CD4-positive, alpha-beta T cell (primary cell): ENCODE data around the gene SUMF2. TPM values are rescaled to one million over a fixed set of nuclear protein-coding genes. Genes with fewer than 3 reads are reported as not detected.
"Not testable (repeated sequence)": the region's sequence is repeated elsewhere in the genome, so short reads cannot be mapped to it uniquely, and the experiment has no call there.

Source experiments
- ATAC-seq: fragments of 200-7000 bp; cut with Tn5 transposase; one replicate; pipeline ENCODE4 v1.10.0; 2022; ENCODE audit warnings: mild to moderate bottlenecking; ENCODE audit not compliant: poor library complexity
- CTCF ChIA-PET: fragments of 350-600 bp; sonication (Branson Sonifier 250); formaldehyde crosslinking; loops from one replicate; lab custom pipeline; 2021; ENCODE audit warnings: antibody characterized with exemption, inconsistent platforms; lab: Charles Lee
- POLR2A ChIA-PET: fragments of 350-600 bp; sonication (Branson Sonifier 250); formaldehyde crosslinking; loops from one replicate; lab custom pipeline; 2021; ENCODE audit warnings: antibody characterized with exemption, inconsistent platforms; lab: Charles Lee
- DNase-seq, 14 experiments: peaks; one replicate each; pipeline ENCODE4 v3.0.0-alpha.2; 2013 to 2020; ENCODE audit warnings: mixed read lengths in 2 of 14
- H3K27ac ChIP-seq, 2 donors: one replicate each; pipeline versions ENCODE4 v1.5.1 to v1.7.0; 2013; ENCODE audit warnings: low read length in 2 of 2, low read depth in 1 of 2, mild to moderate bottlenecking in 1 of 2
- H3K27me3 ChIP-seq, 2 experiments: 1 replicate in 1 of 2; 2 replicates in 1 of 2; pipeline versions ENCODE4 v1.6.1 to v1.7.0; 2013; ENCODE audit warnings: low read length in 2 of 2, control low read depth in 1 of 2, mild to moderate bottlenecking in 1 of 2, moderate library complexity in 1 of 2; ENCODE audit not compliant: insufficient read depth in 2 of 2, control insufficient read depth in 1 of 2
- H3K36me3 ChIP-seq: one replicate; pipeline ENCODE4 v1.6.1; 2013; ENCODE audit warnings: low read length, control low read depth; ENCODE audit not compliant: insufficient read depth
- H3K4me1 ChIP-seq: one replicate; pipeline ENCODE4 v1.6.1; 2013; ENCODE audit warnings: low read length, control low read depth; ENCODE audit not compliant: insufficient read depth
- H3K4me3 ChIP-seq: one replicate; pipeline ENCODE4 v1.5.1; 2013; ENCODE audit warnings: mild to moderate bottlenecking, low read length, moderate library complexity
- H3K9me3 ChIP-seq, 2 experiments: 1 replicate in 1 of 2; 2 replicates in 1 of 2; pipeline versions ENCODE4 v1.6.1 to v1.7.0; 2013; ENCODE audit warnings: low read length in 2 of 2, mild to moderate bottlenecking in 2 of 2, control low read depth in 1 of 2, moderate library complexity in 1 of 2; ENCODE audit not compliant: control insufficient read depth in 1 of 2, insufficient read depth in 1 of 2
- H3K27ac Mint-ChIP-seq: one replicate; pipeline ENCODE4 v1.8.0; 2020; ENCODE audit warnings: mixed read lengths
- H3K27me3 Mint-ChIP-seq: one replicate; pipeline ENCODE4 v1.8.0; 2021; ENCODE audit warnings: mixed read lengths
- H3K36me3 Mint-ChIP-seq: one replicate; pipeline ENCODE4 v1.8.0; 2021; ENCODE audit warnings: low read depth, mixed read lengths
- H3K4me1 Mint-ChIP-seq: one replicate; pipeline ENCODE4 v1.8.0; 2021; ENCODE audit warnings: low read depth, mixed read lengths
- H3K4me3 Mint-ChIP-seq: one replicate; pipeline ENCODE4 v1.8.0; 2020; ENCODE audit warnings: mild to moderate bottlenecking, mixed read lengths
- H3K9me3 Mint-ChIP-seq: one replicate; pipeline ENCODE4 v1.8.0; 2020; ENCODE audit warnings: mixed read lengths
- intact Hi-C, 2 experiments: fragments of 100-400 bp; cut with DNase I in 1 of 2; cut with micrococcal nuclease in 1 of 2; formaldehyde crosslinking; loops; one replicate each; pipeline versions ENCODE4 v1.15.1 to v1.9.0; 2023 to 2025; cut with DNase I, micrococcal nuclease
- total RNA-seq, 174 experiments: library from RNA in 2 of 174; stranded (reverse) in 2 of 174; gene quantifications; one replicate each; pipeline ENCODE4 v1.2.3 and lab custom pipeline; 2021 to 2026
- TF ChIP-seq, protein P1 (sequence below): fragments of 200-600 bp; IDR thresholded peaks from one replicate; pipeline ENCODE4 v1.8.0; 2022; ENCODE audit warnings: antibody characterized with exemption, mild to moderate bottlenecking

Gene SUMF2
- total RNA-seq, 2 experiments from 2014 or later = 95.8 to 102 TPM

DNA sequence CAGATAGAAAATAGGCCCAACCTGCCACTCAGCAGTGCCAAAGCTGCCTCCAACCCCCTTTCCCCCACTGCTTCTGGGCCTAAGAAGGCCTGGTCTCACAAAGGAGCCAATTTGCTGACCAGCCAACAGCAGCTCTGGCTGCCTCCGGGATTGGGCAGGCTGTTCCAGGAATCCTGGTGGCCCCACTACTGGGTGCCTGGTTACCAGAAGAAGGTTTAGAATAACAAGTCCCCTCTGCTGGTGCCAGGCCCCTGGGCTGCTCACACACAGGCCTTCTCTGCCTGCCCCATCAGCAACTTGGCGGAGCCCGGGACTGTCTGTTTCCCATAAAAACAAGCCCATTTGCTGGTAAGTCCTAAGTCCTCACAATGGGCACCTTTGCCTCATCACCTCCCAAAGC lies 27.5 kb downstream of the SUMF2 start:
- Mint-ChIP-seq H3K4me1 (no peaks in the 10 kb centered on the region), H3K4me3 (no peak overlapping the region), H3K27ac (no peak overlapping the region), H3K9me3 (no peaks in the 10 kb centered on the region), H3K27me3 (no peaks in the 10 kb centered on the region), H3K36me3 (peaks cover 18% of the 10 kb centered on the region)
- H3K4me3 ChIP-seq = no peak overlapping the region
- no peak overlapping the region for H3K27ac ChIP-seq
- intact Hi-C loops = no loop called here
- DNase-seq (no peak), ATAC-seq (no peak)
- H3K36me3 ChIP-seq = peaks cover 2% of the 10 kb centered on the region
- ChIA-PET CTCF (no interaction called here), POLR2A (interaction anchor here (1.4 kb wide), 1 partner anchor 15 kb away, joined by 6 read pairs; the partner anchor contains the start of gene CHCHD2)
- H3K4me1 ChIP-seq = no peaks in the 10 kb centered on the region
- TF ChIP-seq, protein P1, sequence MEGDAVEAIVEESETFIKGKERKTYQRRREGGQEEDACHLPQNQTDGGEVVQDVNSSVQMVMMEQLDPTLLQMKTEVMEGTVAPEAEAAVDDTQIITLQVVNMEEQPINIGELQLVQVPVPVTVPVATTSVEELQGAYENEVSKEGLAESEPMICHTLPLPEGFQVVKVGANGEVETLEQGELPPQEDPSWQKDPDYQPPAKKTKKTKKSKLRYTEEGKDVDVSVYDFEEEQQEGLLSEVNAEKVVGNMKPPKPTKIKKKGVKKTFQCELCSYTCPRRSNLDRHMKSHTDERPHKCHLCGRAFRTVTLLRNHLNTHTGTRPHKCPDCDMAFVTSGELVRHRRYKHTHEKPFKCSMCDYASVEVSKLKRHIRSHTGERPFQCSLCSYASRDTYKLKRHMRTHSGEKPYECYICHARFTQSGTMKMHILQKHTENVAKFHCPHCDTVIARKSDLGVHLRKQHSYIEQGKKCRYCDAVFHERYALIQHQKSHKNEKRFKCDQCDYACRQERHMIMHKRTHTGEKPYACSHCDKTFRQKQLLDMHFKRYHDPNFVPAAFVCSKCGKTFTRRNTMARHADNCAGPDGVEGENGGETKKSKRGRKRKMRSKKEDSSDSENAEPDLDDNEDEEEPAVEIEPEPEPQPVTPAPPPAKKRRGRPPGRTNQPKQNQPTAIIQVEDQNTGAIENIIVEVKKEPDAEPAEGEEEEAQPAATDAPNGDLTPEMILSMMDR = no peak
- no peaks in the 10 kb centered on the region for H3K27me3 ChIP-seq
- H3K9me3 ChIP-seq = no peaks in the 10 kb centered on the region

DNA sequence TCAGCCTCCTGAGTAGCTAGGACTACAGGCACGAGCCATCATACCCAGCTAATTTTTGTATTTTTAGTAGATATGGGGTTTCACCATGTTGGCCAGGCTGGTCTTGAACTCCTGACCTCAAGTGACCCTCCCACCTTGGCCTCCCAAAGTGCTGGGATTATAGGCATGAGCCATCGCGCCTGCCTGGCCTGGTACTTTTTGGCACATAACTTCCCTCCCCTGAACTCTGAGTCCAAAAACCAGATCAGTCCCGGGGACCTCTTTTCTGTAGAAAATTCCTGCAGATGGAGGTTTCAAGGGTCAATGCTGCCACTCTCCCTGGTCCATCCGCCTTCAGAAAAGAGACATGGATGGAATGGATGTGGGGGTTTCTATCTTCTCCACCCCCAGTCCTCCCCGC lies 28.3 kb downstream of the SUMF2 start:
- H3K9me3 ChIP-seq, H3K36me3 ChIP-seq, intact Hi-C loops, H3K4me1 Mint-ChIP-seq, H3K4me1 ChIP-seq, DNase-seq, H3K4me3 Mint-ChIP-seq, ATAC-seq, H3K27ac Mint-ChIP-seq, H3K27ac ChIP-seq, H3K27me3 ChIP-seq, CTCF ChIA-PET, H3K9me3 Mint-ChIP-seq, H3K4me3 ChIP-seq, H3K27me3 Mint-ChIP-seq: not testable (repeated sequence)
- POLR2A ChIA-PET = interaction anchor here (1.4 kb wide), 1 partner anchor 14 kb away, joined by 6 read pairs; the partner anchor contains the start of gene CHCHD2
- peaks cover 16% of the 10 kb centered on the region for H3K36me3 Mint-ChIP-seq

DNA sequence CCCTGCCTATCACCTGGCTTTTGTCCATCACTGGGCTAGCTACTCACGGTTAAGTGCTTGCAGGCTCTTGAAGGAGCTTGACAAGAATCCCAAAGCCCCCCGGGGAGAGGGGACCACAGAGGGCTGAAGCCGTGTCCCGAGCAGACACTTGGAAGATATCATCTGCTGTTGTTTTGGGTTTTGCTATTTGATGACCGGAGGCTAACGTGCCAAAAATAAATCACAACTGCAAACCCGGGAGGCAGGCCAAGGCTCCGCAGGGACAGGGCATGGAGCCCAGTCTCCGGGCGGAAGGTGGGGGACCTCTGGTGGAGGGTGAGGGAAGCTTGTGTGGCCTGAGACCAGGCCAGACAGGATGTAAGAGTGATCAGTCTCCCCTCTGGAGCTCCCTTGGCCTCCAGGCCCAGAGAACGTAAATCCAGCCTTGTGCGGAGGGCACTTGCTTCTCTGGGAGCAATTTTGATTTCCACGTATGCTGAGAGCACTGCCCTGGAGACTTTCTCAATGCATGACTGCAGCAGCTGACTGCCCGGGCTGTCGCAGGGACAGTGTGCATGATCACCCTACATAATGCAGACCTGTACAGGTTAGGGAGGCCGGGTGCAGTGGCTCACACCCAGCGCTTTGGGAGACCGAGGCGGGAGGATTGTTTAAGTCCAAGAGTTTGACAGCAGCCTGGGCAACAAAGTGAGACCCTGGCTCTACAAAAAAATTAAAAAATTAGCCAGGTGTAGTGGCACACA lies 28.9 kb downstream of the SUMF2 start, which contains the start of gene PHKG1:
Gene PHKG1 (minus strand): TSS at position 164 of the 743 bp plus-strand sequence. CDS start 4,011 bp downstream, outside the sequence.
- intact Hi-C loops = no loop called here
- Histone ChIP-seq H3K4me1 (no peaks in the 10 kb centered on the region), H3K27ac (no peak within 1 kb of the TSS), H3K27me3 (no peaks in the 10 kb centered on the region), H3K36me3 (peaks cover 8% of the 10 kb centered on the region), H3K9me3 (no peaks in the 10 kb centered on the region), H3K4me3 (no peak within 1 kb of the TSS)
- no peaks in the 10 kb centered on the region for H3K27me3 Mint-ChIP-seq
- TF ChIP-seq, protein P1 = no peak
- CTCF ChIA-PET = no interaction called here
- H3K27ac Mint-ChIP-seq = no peak within 1 kb of the TSS
- H3K4me3 Mint-ChIP-seq = no peak within 1 kb of the TSS
- H3K4me1 Mint-ChIP-seq = no peaks in the 10 kb centered on the region
- H3K36me3 Mint-ChIP-seq = peaks cover 16% of the 10 kb centered on the region
- no peaks in the 10 kb centered on the region for H3K9me3 Mint-ChIP-seq
- no peak for ATAC-seq
- POLR2A ChIA-PET = interaction anchor here (1.4 kb wide), 1 partner anchor 13 kb away, joined by 6 read pairs; the partner anchor contains the start of gene CHCHD2
- DNase-seq = no peak
